WTC11 (cell line): ENCODE data around the gene IBA57. TPM values are rescaled to one million over a fixed set of nuclear protein-coding genes. Genes with fewer than 3 reads are reported as not detected.

Experiments
- ATAC-seq: fragments of 200-7000 bp; cut with Tn5 transposase; 2 replicates; pipeline ENCODE4 v1.10.0; 2021; ENCODE audit warnings: mild to moderate bottlenecking, moderate library complexity
- CTCF ChIA-PET: fragments of 300-600 bp; sonication (Branson Sonifier 250); formaldehyde crosslinking; loops from one replicate; lab custom pipeline; 2021; ENCODE audit warnings: antibody characterized with exemption; lab: Charles Lee
- POLR2A ChIA-PET: fragments of 350-600 bp; sonication (Branson Sonifier 250); formaldehyde crosslinking; loops from one replicate; lab custom pipeline; 2021; ENCODE audit warnings: antibody characterized with exemption; lab: Charles Lee
- DNase-seq: peaks from one replicate; pipeline ENCODE4 v3.0.0; 2021; ENCODE audit warnings: low spot score
- H3K27ac Mint-ChIP-seq: 2 replicates; pipeline ENCODE4 v1.8.0; 2021; ENCODE audit warnings: mixed read lengths
- H3K27me3 Mint-ChIP-seq: 2 replicates; pipeline ENCODE4 v1.8.0; 2021; ENCODE audit warnings: low read depth, mild to moderate bottlenecking, moderate library complexity, mixed read lengths
- H3K36me3 Mint-ChIP-seq: 2 replicates; pipeline ENCODE4 v1.8.0; 2021; ENCODE audit warnings: mixed read lengths
- H3K4me1 Mint-ChIP-seq: 2 replicates; pipeline ENCODE4 v1.8.0; 2022; ENCODE audit warnings: mixed read lengths
- H3K4me3 Mint-ChIP-seq: 2 replicates; pipeline ENCODE4 v1.8.0; 2021; ENCODE audit warnings: mild to moderate bottlenecking, moderate library complexity, mixed read lengths
- H3K9me3 Mint-ChIP-seq: 2 replicates; pipeline ENCODE4 v1.8.0; 2021; ENCODE audit warnings: mixed read lengths
- ATF1 ChIP-seq: sonication (generic); formaldehyde crosslinking; IDR thresholded peaks from 2 replicates; pipeline ENCODE4 v1.8.1; 2023; ENCODE audit warnings: mild to moderate bottlenecking, moderate library complexity, missing genetic modification reagents
- CDX4 ChIP-seq: fragments of 250-450 bp; sonication (Bioruptor Pico); IDR thresholded peaks from 2 replicates; pipeline ENCODE4 v1.9.0; 2021; ENCODE audit warnings: moderate library complexity, mild to moderate bottlenecking, inconsistent platforms, borderline replicate concordance
- CREB1 ChIP-seq: sonication (generic); formaldehyde crosslinking; IDR thresholded peaks from 2 replicates; pipeline ENCODE4 v1.8.0; 2023; ENCODE audit warnings: mild to moderate bottlenecking, missing genetic modification reagents
- GABPB1 ChIP-seq: sonication (generic); formaldehyde crosslinking; IDR thresholded peaks from 2 replicates; pipeline ENCODE4 v1.8.1; 2023; ENCODE audit warnings: mild to moderate bottlenecking, missing genetic modification reagents
- GTF2I ChIP-seq: fragments of 250-450 bp; sonication (Bioruptor Pico); conservative IDR thresholded peaks from 2 replicates; pipeline ENCODE4 v1.4.0; 2021; ENCODE audit warnings: mild to moderate bottlenecking
- HMGXB4 ChIP-seq: sonication (generic); formaldehyde crosslinking; IDR thresholded peaks from 2 replicates; pipeline ENCODE4 v1.8.1; 2023; ENCODE audit warnings: mild to moderate bottlenecking, moderate library complexity, missing genetic modification reagents
- MLX ChIP-seq: sonication (generic); formaldehyde crosslinking; IDR thresholded peaks from 2 replicates; pipeline ENCODE4 v1.8.1; 2023; ENCODE audit warnings: mild to moderate bottlenecking, missing genetic modification reagents, moderate library complexity
- NFE2L1 ChIP-seq: sonication (generic); formaldehyde crosslinking; IDR thresholded peaks from 2 replicates; pipeline ENCODE4 v1.8.1; 2023; ENCODE audit warnings: missing genetic modification reagents
- NR1H2 ChIP-seq: sonication (generic); formaldehyde crosslinking; IDR thresholded peaks from 2 replicates; pipeline ENCODE4 v1.9.0; 2021; ENCODE audit warnings: mild to moderate bottlenecking, moderate library complexity, missing genetic modification reagents
- SMAD4 ChIP-seq: sonication (generic); formaldehyde crosslinking; IDR thresholded peaks from 2 replicates; pipeline ENCODE4 v1.8.0; 2022; ENCODE audit warnings: mild to moderate bottlenecking, missing genetic modification reagents
- USF1 ChIP-seq: sonication (generic); formaldehyde crosslinking; IDR thresholded peaks from 2 replicates; pipeline ENCODE4 v1.8.0; 2022; ENCODE audit warnings: mild to moderate bottlenecking, missing genetic modification reagents
- ZMAT4 ChIP-seq: fragments of 250-450 bp; sonication (Bioruptor Pico); IDR thresholded peaks from 2 replicates; pipeline ENCODE4 v1.9.0; 2021; ENCODE audit warnings: mild to moderate bottlenecking
- ZNF263 ChIP-seq: sonication (generic); formaldehyde crosslinking; IDR thresholded peaks from 2 replicates; pipeline ENCODE4 v1.8.1; 2022; ENCODE audit warnings: low read depth, mild to moderate bottlenecking, moderate library complexity, missing genetic modification reagents
- ZNF416 ChIP-seq: fragments of 250-450 bp; sonication (Bioruptor Pico); IDR thresholded peaks from 2 replicates; pipeline ENCODE4 v1.9.0; 2021; ENCODE audit warnings: mild to moderate bottlenecking, inconsistent platforms
- ZNF423 ChIP-seq: fragments of 250-450 bp; sonication (Bioruptor Pico); IDR thresholded peaks from 2 replicates; pipeline ENCODE4 v2.1.2; 2022; ENCODE audit warnings: mild to moderate bottlenecking, moderate library complexity
- total RNA-seq: library from RNA; stranded (reverse); gene quantifications from 3 replicates; pipeline ENCODE4 v1.2.3, GENCODE V29; 2021
- TF ChIP-seq, protein P1 (sequence below): fragments of 250-450 bp; sonication (Bioruptor Pico); IDR thresholded peaks from 2 replicates; pipeline ENCODE4 v1.8.0; 2021; ENCODE audit warnings: mild to moderate bottlenecking
- TF ChIP-seq, protein P2 (sequence below): sonication (generic); formaldehyde crosslinking; IDR thresholded peaks from 2 replicates; pipeline ENCODE4 v1.8.0; 2023; ENCODE audit warnings: missing genetic modification reagents, mild to moderate bottlenecking, borderline replicate concordance
- TF ChIP-seq, protein P3 (sequence below): sonication (generic); formaldehyde crosslinking; IDR thresholded peaks from 2 replicates; pipeline ENCODE4 v1.8.0; 2022; ENCODE audit warnings: missing genetic modification reagents

The IBA57 gene
- total RNA-seq, 1 experiment from 2014 or later = 11.4 TPM

DNA sequence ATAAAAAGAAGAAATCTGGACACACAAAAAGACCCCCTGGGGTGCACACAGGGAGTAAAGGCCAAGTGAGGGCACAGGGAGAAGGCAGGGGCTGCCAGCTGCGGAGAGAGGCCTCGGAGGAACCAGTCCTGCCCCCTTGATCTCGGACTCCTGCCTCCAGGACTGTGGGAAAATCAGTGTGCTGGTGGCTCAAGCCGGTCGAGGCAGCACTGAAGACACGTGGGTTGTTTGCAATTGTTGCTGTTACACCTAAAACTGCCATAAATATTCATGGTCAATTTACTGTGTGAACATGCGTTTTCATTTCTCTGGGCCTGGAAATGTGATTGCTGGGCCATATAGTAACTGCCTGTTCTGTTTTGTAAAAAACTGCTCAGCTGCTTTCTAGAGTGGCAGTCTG is 18.5 kb downstream of the IBA57 start:
- H3K4me3 Mint-ChIP-seq = no peak overlapping the region
- H3K4me1 Mint-ChIP-seq = no peaks in the 10 kb centered on the region
- CTCF ChIA-PET = no interaction called here
- H3K27me3 Mint-ChIP-seq = no peaks in the 10 kb centered on the region
- H3K36me3 Mint-ChIP-seq = no peaks in the 10 kb centered on the region
- peaks cover 5% of the 10 kb centered on the region; the same call in 1 of the 2 replicates for H3K9me3 Mint-ChIP-seq
- no peak for DNase-seq
- no peak for ATAC-seq
- no peak overlapping the region for H3K27ac Mint-ChIP-seq
- no peak for TF ChIP-seq SMAD4 (CRISPR knock-in tag)
- TF ChIP-seq, protein P1, sequence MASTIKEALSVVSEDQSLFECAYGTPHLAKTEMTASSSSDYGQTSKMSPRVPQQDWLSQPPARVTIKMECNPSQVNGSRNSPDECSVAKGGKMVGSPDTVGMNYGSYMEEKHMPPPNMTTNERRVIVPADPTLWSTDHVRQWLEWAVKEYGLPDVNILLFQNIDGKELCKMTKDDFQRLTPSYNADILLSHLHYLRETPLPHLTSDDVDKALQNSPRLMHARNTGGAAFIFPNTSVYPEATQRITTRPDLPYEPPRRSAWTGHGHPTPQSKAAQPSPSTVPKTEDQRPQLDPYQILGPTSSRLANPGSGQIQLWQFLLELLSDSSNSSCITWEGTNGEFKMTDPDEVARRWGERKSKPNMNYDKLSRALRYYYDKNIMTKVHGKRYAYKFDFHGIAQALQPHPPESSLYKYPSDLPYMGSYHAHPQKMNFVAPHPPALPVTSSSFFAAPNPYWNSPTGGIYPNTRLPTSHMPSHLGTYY (CRISPR knock-in tag) = no peak
- TF ChIP-seq CDX4 (CRISPR knock-in tag) = no peak
- no peak for TF ChIP-seq NFE2L1 (CRISPR knock-in tag)
- TF ChIP-seq, protein P2, sequence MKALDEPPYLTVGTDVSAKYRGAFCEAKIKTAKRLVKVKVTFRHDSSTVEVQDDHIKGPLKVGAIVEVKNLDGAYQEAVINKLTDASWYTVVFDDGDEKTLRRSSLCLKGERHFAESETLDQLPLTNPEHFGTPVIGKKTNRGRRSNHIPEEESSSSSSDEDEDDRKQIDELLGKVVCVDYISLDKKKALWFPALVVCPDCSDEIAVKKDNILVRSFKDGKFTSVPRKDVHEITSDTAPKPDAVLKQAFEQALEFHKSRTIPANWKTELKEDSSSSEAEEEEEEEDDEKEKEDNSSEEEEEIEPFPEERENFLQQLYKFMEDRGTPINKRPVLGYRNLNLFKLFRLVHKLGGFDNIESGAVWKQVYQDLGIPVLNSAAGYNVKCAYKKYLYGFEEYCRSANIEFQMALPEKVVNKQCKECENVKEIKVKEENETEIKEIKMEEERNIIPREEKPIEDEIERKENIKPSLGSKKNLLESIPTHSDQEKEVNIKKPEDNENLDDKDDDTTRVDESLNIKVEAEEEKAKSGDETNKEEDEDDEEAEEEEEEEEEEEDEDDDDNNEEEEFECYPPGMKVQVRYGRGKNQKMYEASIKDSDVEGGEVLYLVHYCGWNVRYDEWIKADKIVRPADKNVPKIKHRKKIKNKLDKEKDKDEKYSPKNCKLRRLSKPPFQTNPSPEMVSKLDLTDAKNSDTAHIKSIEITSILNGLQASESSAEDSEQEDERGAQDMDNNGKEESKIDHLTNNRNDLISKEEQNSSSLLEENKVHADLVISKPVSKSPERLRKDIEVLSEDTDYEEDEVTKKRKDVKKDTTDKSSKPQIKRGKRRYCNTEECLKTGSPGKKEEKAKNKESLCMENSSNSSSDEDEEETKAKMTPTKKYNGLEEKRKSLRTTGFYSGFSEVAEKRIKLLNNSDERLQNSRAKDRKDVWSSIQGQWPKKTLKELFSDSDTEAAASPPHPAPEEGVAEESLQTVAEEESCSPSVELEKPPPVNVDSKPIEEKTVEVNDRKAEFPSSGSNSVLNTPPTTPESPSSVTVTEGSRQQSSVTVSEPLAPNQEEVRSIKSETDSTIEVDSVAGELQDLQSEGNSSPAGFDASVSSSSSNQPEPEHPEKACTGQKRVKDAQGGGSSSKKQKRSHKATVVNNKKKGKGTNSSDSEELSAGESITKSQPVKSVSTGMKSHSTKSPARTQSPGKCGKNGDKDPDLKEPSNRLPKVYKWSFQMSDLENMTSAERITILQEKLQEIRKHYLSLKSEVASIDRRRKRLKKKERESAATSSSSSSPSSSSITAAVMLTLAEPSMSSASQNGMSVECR (CRISPR knock-in tag) = no peak
- no peak for TF ChIP-seq ZNF416 (CRISPR knock-in tag)
- TF ChIP-seq HMGXB4 (CRISPR knock-in tag) = no peak
- no peak for TF ChIP-seq GABPB1 (CRISPR knock-in tag)
- no peak for TF ChIP-seq MLX
- TF ChIP-seq USF1 (CRISPR knock-in tag) = no peak
- TF ChIP-seq ATF1 = no peak
- TF ChIP-seq CREB1 (CRISPR knock-in tag) = no peak
- TF ChIP-seq NR1H2 = no peak
- TF ChIP-seq ZNF423 (CRISPR knock-in tag) = no peak
- no peak for TF ChIP-seq GTF2I (CRISPR knock-in tag)
- TF ChIP-seq, protein P3, sequence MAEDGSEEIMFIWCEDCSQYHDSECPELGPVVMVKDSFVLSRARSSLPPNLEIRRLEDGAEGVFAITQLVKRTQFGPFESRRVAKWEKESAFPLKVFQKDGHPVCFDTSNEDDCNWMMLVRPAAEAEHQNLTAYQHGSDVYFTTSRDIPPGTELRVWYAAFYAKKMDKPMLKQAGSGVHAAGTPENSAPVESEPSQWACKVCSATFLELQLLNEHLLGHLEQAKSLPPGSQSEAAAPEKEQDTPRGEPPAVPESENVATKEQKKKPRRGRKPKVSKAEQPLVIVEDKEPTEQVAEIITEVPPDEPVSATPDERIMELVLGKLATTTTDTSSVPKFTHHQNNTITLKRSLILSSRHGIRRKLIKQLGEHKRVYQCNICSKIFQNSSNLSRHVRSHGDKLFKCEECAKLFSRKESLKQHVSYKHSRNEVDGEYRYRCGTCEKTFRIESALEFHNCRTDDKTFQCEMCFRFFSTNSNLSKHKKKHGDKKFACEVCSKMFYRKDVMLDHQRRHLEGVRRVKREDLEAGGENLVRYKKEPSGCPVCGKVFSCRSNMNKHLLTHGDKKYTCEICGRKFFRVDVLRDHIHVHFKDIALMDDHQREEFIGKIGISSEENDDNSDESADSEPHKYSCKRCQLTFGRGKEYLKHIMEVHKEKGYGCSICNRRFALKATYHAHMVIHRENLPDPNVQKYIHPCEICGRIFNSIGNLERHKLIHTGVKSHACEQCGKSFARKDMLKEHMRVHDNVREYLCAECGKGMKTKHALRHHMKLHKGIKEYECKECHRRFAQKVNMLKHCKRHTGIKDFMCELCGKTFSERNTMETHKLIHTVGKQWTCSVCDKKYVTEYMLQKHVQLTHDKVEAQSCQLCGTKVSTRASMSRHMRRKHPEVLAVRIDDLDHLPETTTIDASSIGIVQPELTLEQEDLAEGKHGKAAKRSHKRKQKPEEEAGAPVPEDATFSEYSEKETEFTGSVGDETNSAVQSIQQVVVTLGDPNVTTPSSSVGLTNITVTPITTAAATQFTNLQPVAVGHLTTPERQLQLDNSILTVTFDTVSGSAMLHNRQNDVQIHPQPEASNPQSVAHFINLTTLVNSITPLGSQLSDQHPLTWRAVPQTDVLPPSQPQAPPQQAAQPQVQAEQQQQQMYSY (CRISPR knock-in tag) = no peak
- no peak for TF ChIP-seq ZMAT4 (CRISPR knock-in tag)
- TF ChIP-seq ZNF263 (CRISPR knock-in tag) = no peak
- POLR2A ChIA-PET = no interaction called here
